GM12878 (cell line): Measurements from ENCODE around the gene FUBP3. TPM values are rescaled to one million over a fixed set of nuclear protein-coding genes. Genes with fewer than 3 reads are reported as not detected.

Experiments used
- BRCA1 ChIP-seq: IDR thresholded peaks from 2 replicates; pipeline ENCODE4 v1.6.1; 2011; ENCODE audit warnings: low read depth, low read length, improper control_type of control experiment
- E2F8 ChIP-seq: fragments of 450-650 bp; IDR thresholded peaks from 2 replicates; pipeline ENCODE4 v1.6.1; 2018; ENCODE audit warnings: mild to moderate bottlenecking, low read depth, moderate library complexity; ENCODE audit not compliant: partially characterized antibody
- FOXM1 ChIP-seq: IDR thresholded peaks from 2 replicates; pipeline ENCODE4 v1.6.1; 2012; ENCODE audit warnings: low read depth, mild to moderate bottlenecking, inconsistent platforms, low read length, moderate library complexity
- KAT2A ChIP-seq: conservative IDR thresholded peaks from 2 replicates; pipeline ENCODE4 v1.6.1; 2011; ENCODE audit warnings: low read depth, low read length; ENCODE audit not compliant: control insufficient read depth
- MTA3 ChIP-seq: IDR thresholded peaks from 2 replicates; pipeline ENCODE4 v1.6.1; 2012; ENCODE audit warnings: low read length, inconsistent platforms, borderline replicate concordance
- NBN ChIP-seq: fragments of 450-650 bp; IDR thresholded peaks from 2 replicates; pipeline ENCODE4 v1.6.1; 2016
- NFIC ChIP-seq: IDR thresholded peaks from 2 replicates; pipeline ENCODE4 v1.6.1; 2012; ENCODE audit warnings: low read depth, mild to moderate bottlenecking, inconsistent platforms, low read length, moderate library complexity
- polyA plus RNA-seq, 11 experiments: library from polyadenylated mRNA; depleted of rRNA in 4 of 11; unstranded in 6 of 11; stranded (reverse) in 5 of 11; fragments of >200 nt; fragmentation: Nextera tagmentation in 4 of 11; fragmentation: Illumina TruSeq in 1 of 11; extraction: Ambion mirVana in 4 of 11; extraction: Trizol in 1 of 11; gene quantifications; 1 replicate in 1 of 11; 2 replicates in 10 of 11; pipeline versions ENCODE4 v1.2.1 to v1.2.3, GENCODE V29; 2011 to 2016; ENCODE audit warnings: inconsistent platforms in 2 of 11, missing spikeins in 2 of 11, low read depth in 1 of 11
- total RNA-seq, 4 experiments: library from RNA; depleted of rRNA in 3 of 4; stranded (reverse); fragments of >200 nt in 3 of 4; fragmentation: Illumina TruSeq in 1 of 4; extraction: Trizol in 1 of 4; gene quantifications; 2 replicates each; pipeline versions ENCODE4 v1.2.1 to v1.2.3, GENCODE V29; 2013 to 2021
- TF ChIP-seq, protein P1 (sequence below): IDR thresholded peaks from 2 replicates; pipeline ENCODE4 v1.6.1; 2012; ENCODE audit warnings: improper control_type of control experiment, low read depth, low read length; ENCODE audit not compliant: insufficient replicate concordance
- TF ChIP-seq, protein P2 (sequence below): IDR thresholded peaks from 2 replicates; pipeline ENCODE4 v1.6.1; 2011; ENCODE audit warnings: borderline replicate concordance, low read depth, mild to moderate bottlenecking, moderate library complexity, low read length; ENCODE audit not compliant: insufficient read depth, poor library complexity, severe bottlenecking
- TF ChIP-seq, protein P3 (sequence below): fragments of 150-350 bp; IDR thresholded peaks from 2 replicates; pipeline ENCODE4 v1.6.1; 2014; ENCODE audit warnings: mild to moderate bottlenecking, low read depth, low read length

FUBP3 gene
- total and polyA plus RNA-seq, 10 of the 15 experiments (the other 5 are each of a cell fraction or from before 2014, with no cell fraction given): 2.4 to 49.4 (median 37.2) TPM

- TF ChIP-seq, protein P1, sequence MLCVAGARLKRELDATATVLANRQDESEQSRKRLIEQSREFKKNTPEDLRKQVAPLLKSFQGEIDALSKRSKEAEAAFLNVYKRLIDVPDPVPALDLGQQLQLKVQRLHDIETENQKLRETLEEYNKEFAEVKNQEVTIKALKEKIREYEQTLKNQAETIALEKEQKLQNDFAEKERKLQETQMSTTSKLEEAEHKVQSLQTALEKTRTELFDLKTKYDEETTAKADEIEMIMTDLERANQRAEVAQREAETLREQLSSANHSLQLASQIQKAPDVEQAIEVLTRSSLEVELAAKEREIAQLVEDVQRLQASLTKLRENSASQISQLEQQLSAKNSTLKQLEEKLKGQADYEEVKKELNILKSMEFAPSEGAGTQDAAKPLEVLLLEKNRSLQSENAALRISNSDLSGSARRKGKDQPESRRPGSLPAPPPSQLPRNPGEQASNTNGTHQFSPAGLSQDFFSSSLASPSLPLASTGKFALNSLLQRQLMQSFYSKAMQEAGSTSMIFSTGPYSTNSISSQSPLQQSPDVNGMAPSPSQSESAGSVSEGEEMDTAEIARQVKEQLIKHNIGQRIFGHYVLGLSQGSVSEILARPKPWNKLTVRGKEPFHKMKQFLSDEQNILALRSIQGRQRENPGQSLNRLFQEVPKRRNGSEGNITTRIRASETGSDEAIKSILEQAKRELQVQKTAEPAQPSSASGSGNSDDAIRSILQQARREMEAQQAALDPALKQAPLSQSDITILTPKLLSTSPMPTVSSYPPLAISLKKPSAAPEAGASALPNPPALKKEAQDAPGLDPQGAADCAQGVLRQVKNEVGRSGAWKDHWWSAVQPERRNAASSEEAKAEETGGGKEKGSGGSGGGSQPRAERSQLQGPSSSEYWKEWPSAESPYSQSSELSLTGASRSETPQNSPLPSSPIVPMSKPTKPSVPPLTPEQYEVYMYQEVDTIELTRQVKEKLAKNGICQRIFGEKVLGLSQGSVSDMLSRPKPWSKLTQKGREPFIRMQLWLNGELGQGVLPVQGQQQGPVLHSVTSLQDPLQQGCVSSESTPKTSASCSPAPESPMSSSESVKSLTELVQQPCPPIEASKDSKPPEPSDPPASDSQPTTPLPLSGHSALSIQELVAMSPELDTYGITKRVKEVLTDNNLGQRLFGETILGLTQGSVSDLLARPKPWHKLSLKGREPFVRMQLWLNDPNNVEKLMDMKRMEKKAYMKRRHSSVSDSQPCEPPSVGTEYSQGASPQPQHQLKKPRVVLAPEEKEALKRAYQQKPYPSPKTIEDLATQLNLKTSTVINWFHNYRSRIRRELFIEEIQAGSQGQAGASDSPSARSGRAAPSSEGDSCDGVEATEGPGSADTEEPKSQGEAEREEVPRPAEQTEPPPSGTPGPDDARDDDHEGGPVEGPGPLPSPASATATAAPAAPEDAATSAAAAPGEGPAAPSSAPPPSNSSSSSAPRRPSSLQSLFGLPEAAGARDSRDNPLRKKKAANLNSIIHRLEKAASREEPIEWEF: no peak
- TF ChIP-seq MTA3 (no peak), BRCA1 (no peak), NFIC (no peak), NBN (no peak), KAT2A (no peak), E2F8 (no peak), FOXM1 (no peak)
- TF ChIP-seq, protein P2, sequence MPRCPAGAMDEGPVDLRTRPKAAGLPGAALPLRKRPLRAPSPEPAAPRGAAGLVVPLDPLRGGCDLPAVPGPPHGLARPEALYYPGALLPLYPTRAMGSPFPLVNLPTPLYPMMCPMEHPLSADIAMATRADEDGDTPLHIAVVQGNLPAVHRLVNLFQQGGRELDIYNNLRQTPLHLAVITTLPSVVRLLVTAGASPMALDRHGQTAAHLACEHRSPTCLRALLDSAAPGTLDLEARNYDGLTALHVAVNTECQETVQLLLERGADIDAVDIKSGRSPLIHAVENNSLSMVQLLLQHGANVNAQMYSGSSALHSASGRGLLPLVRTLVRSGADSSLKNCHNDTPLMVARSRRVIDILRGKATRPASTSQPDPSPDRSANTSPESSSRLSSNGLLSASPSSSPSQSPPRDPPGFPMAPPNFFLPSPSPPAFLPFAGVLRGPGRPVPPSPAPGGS: no peak
- TF ChIP-seq, protein P3, sequence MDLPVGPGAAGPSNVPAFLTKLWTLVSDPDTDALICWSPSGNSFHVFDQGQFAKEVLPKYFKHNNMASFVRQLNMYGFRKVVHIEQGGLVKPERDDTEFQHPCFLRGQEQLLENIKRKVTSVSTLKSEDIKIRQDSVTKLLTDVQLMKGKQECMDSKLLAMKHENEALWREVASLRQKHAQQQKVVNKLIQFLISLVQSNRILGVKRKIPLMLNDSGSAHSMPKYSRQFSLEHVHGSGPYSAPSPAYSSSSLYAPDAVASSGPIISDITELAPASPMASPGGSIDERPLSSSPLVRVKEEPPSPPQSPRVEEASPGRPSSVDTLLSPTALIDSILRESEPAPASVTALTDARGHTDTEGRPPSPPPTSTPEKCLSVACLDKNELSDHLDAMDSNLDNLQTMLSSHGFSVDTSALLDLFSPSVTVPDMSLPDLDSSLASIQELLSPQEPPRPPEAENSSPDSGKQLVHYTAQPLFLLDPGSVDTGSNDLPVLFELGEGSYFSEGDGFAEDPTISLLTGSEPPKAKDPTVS: no peak
Observed at GRCh38 chr9:130639866-130640555, 60.6 kb downstream of the FUBP3 start (continued).
